Measurements from ENCODE around the gene TTF1. TPM values are rescaled to one million over a fixed set of nuclear protein-coding genes. Genes with fewer than 3 reads are reported as not detected.

TTF1 gene
- total and polyA plus RNA-seq, 2 donors from 2014 or later, result 10.3 to 16.3 TPM

- no peaks in the 10 kb centered on the region for H3K27me3 ChIP-seq (ENCODE audit: control insufficient read depth, insufficient read depth, low read length)
- peak within 1 kb of the TSS; percentile 89 to 90 (median 89) for H3K4me3 ChIP-seq (ENCODE audit: low read length in 3 of 3)
- FAIRE-seq, result no peak
- peak within 1 kb of the TSS; percentile 86 for H3K27ac ChIP-seq (ENCODE audit: low read depth in 2 of 2, low read length in 2 of 2)
- no peaks in the 10 kb centered on the region for H3K9me3 ChIP-seq (ENCODE audit: control insufficient read depth in 2 of 3, insufficient read depth in 1 of 3, low read length in 3 of 3)
- H3K9ac ChIP-seq (ENCODE audit: low read length in 3 of 3), result peak within 1 kb of the TSS; percentile 71 to 78 (median 75)
- TF ChIP-seq CTCF (IDR thresholded peaks at IDR 0.05; ENCODE audit: borderline replicate concordance, extremely low read depth, insufficient read depth), result no peak
- peaks cover 2 to 15% (median 13%) of the 10 kb centered on the region in 3 donors for H3K36me3 ChIP-seq (ENCODE audit: control insufficient read depth in 2 of 3, insufficient read depth in 3 of 3, low read length in 3 of 3)
- peaks cover 0 to 19% (median 10%) of the 10 kb centered on the region in 3 donors for H3K4me1 ChIP-seq (ENCODE audit: control insufficient read depth in 2 of 3, insufficient read depth in 2 of 3, low read depth in 1 of 3, low read length in 3 of 3)
- intact Hi-C loops (cut with DNase I), result no loop called here
- peak; percentile 98 to 99 (median 99) for DNase-seq
Measured at GRCh38 chr9:132354637-132355355, 51.8 kb downstream of the TTF1 start, which contains the start of gene SETX. SETX (minus strand) TSS chr9:132354986; CDS start chr9:132349428, 5,558 bp downstream.

GRCh38 chr9:132351404-132352045 lies 55.1 kb downstream of the TTF1 start:
- peaks cover 0 to 19% (median 10%) of the 10 kb centered on the region in 3 donors for H3K4me1 ChIP-seq (ENCODE audit: control insufficient read depth in 2 of 3, insufficient read depth in 2 of 3, low read depth in 1 of 3, low read length in 3 of 3)
- peaks cover 2 to 24% (median 18%) of the 10 kb centered on the region in 3 donors for H3K36me3 ChIP-seq (ENCODE audit: control insufficient read depth in 2 of 3, insufficient read depth in 3 of 3, low read length in 3 of 3)

GRCh38 chr9:132350861-132351315 lies 55.8 kb downstream of the TTF1 start:
- Histone ChIP-seq H3K4me1 (ENCODE audit: control insufficient read depth in 2 of 3, insufficient read depth in 2 of 3, low read depth in 1 of 3, low read length in 3 of 3) (peaks cover 0 to 19% (median 10%) of the 10 kb centered on the region in 3 donors), H3K36me3 (ENCODE audit: control insufficient read depth in 2 of 3, insufficient read depth in 3 of 3, low read length in 3 of 3) (peaks cover 4 to 29% (median 24%) of the 10 kb centered on the region in 3 donors), H3K27ac (ENCODE audit: low read depth in 2 of 2, low read length in 2 of 2) (no peak overlapping the region), H3K9me3 (ENCODE audit: control insufficient read depth in 2 of 3, insufficient read depth in 1 of 3, low read length in 3 of 3) (no peaks in the 10 kb centered on the region), H3K4me3 (ENCODE audit: low read length in 3 of 3) (peak overlapping the region in 1 of 3 donors; percentile 9), H3K9ac (ENCODE audit: low read length in 3 of 3) (no peak overlapping the region), H3K27me3 (ENCODE audit: control insufficient read depth, insufficient read depth, low read length) (no peaks in the 10 kb centered on the region)
- intact Hi-C loops (cut with DNase I), result no loop called here
- FAIRE-seq (no peak), DNase-seq (no peak)
- TF ChIP-seq CTCF (IDR thresholded peaks at IDR 0.05; ENCODE audit: borderline replicate concordance, extremely low read depth, insufficient read depth), result no peak

More at GRCh38 chr9:132351404-132352045, 55.1 kb downstream of the TTF1 start:
- intact Hi-C loops (cut with DNase I), result no loop called here
- no peaks in the 10 kb centered on the region for H3K27me3 ChIP-seq (ENCODE audit: control insufficient read depth, insufficient read depth, low read length)
- DNase-seq (no peak), FAIRE-seq (no peak)
- no peak overlapping the region for H3K9ac ChIP-seq (ENCODE audit: low read length in 3 of 3)
- no peaks in the 10 kb centered on the region for H3K9me3 ChIP-seq (ENCODE audit: control insufficient read depth in 2 of 3, insufficient read depth in 1 of 3, low read length in 3 of 3)
- no peak overlapping the region for H3K4me3 ChIP-seq (ENCODE audit: low read length in 3 of 3)
- TF ChIP-seq CTCF (IDR thresholded peaks at IDR 0.05; ENCODE audit: borderline replicate concordance, extremely low read depth, insufficient read depth), result no peak
- no peak overlapping the region for H3K27ac ChIP-seq (ENCODE audit: low read depth in 2 of 2, low read length in 2 of 2)
